Neural cell (in vitro differentiated cells): ENCODE data around the gene ANKS1A. TPM values are rescaled to one million over a fixed set of nuclear protein-coding genes. Genes with fewer than 3 reads are reported as not detected.

Experiments
- H2AFZ ChIP-seq: fragments of 200-600, 300-800 bp; sonication (generic), shearing (Covaris generic); 2 replicates; pipeline ENCODE4 v1.6.0; 2014; ENCODE audit warnings: low read depth, mild to moderate bottlenecking, antibody characterized with exemption, low read length, moderate library complexity
- H3F3A ChIP-seq: fragments of 200-600 bp; shearing (Covaris generic); 2 replicates; pipeline ENCODE4 v1.6.1; 2016; ENCODE audit warnings: mild to moderate bottlenecking, moderate library complexity, mixed read lengths, antibody characterized with exemption, low read length; ENCODE audit not compliant: insufficient read depth, poor library complexity, severe bottlenecking
- H3K27ac ChIP-seq: fragments of 200-600, 300-800 bp; sonication (generic), shearing (Covaris generic); 2 replicates; pipeline ENCODE4 v1.5.1; 2014; ENCODE audit warnings: mild to moderate bottlenecking, low read length, moderate library complexity
- H3K27me3 ChIP-seq: fragments of 300-800, 200-600 bp; sonication (generic), shearing (Covaris generic); 2 replicates; pipeline ENCODE4 v1.6.0; 2014; ENCODE audit warnings: mild to moderate bottlenecking, low read depth, low read length, moderate library complexity; ENCODE audit not compliant: insufficient read depth
- H3K36me3 ChIP-seq: fragments of 300-800, 200-600 bp; sonication (generic), shearing (Covaris generic); 2 replicates; pipeline ENCODE4 v1.5.1; 2014; ENCODE audit warnings: mild to moderate bottlenecking, antibody characterized with exemption, low read length, moderate library complexity; ENCODE audit not compliant: insufficient read depth
- H3K4me2 ChIP-seq: fragments of 300-800, 200-600 bp; sonication (generic), shearing (Covaris generic); 2 replicates; pipeline ENCODE4 v1.6.0; 2014; ENCODE audit warnings: mild to moderate bottlenecking, low read length
- H3K4me3 ChIP-seq: fragments of 300-800, 200-600 bp; sonication (generic), shearing (Covaris generic); 2 replicates; pipeline ENCODE4 v1.5.1; 2014; ENCODE audit warnings: mild to moderate bottlenecking, low read length, moderate library complexity
- H3K79me2 ChIP-seq: fragments of 200-600 bp; shearing (Covaris generic); replicated peaks from 2 replicates; pipeline ENCODE4 v1.6.0; 2014; ENCODE audit warnings: mild to moderate bottlenecking, low read length, moderate library complexity; ENCODE audit not compliant: insufficient read depth
- H3K9ac ChIP-seq: fragments of 300-800, 200-600 bp; sonication (generic), shearing (Covaris generic); 2 replicates; pipeline ENCODE4 v1.6.1; 2016; ENCODE audit warnings: mild to moderate bottlenecking, low read length, mixed read lengths
- H3K9me2 ChIP-seq: fragments of 200-600 bp; shearing (Covaris generic); 2 replicates; pipeline ENCODE4 v1.6.1; 2016; ENCODE audit warnings: mild to moderate bottlenecking, low read length, mixed read lengths; ENCODE audit not compliant: insufficient read depth
- H3K9me3 ChIP-seq: fragments of 200-600, 300-800 bp; sonication (generic), shearing (Covaris generic); 2 replicates; pipeline ENCODE4 v1.6.1; 2016; ENCODE audit warnings: mild to moderate bottlenecking, mixed run types, low read length, moderate library complexity, mixed read lengths
- H4K20me1 ChIP-seq: fragments of 200-600 bp; shearing (Covaris generic); 2 replicates; pipeline ENCODE4 v1.6.1; 2016; ENCODE audit warnings: mild to moderate bottlenecking, mixed run types; ENCODE audit not compliant: insufficient read depth
- EP300 ChIP-seq: fragments of 450-650 bp; conservative IDR thresholded peaks from 2 replicates; pipeline ENCODE4 v1.6.1; 2014; ENCODE audit warnings: antibody characterized with exemption, mild to moderate bottlenecking, moderate library complexity; ENCODE audit not compliant: poor library complexity, severe bottlenecking
- EZH2 ChIP-seq: fragments of 200-600, 300-800 bp; shearing (Covaris generic), sonication (generic); IDR thresholded peaks from 2 replicates; pipeline ENCODE4 v1.6.1; 2014; ENCODE audit warnings: antibody characterized with exemption, low read length, borderline replicate concordance, mild to moderate bottlenecking; ENCODE audit not compliant: insufficient read depth, poor library complexity, severe bottlenecking
- MXI1 ChIP-seq: fragments of 450-650 bp; conservative IDR thresholded peaks from 2 replicates; pipeline ENCODE4 v1.6.1; 2014; ENCODE audit warnings: antibody characterized with exemption, mild to moderate bottlenecking; ENCODE audit not compliant: poor library complexity, severe bottlenecking
- POLR2AphosphoS5 ChIP-seq: IDR thresholded peaks from 2 replicates; pipeline ENCODE4 v1.6.1; 2012
- RAD21 ChIP-seq: fragments of 450-650 bp; conservative IDR thresholded peaks from 2 replicates; pipeline ENCODE4 v1.6.1; 2014; ENCODE audit warnings: antibody characterized with exemption, mild to moderate bottlenecking, moderate library complexity
- REST ChIP-seq: IDR thresholded peaks from 2 replicates; pipeline ENCODE4 v1.6.1; 2012; ENCODE audit warnings: borderline replicate concordance
- SMC3 ChIP-seq: fragments of 450-650 bp; conservative IDR thresholded peaks from 2 replicates; pipeline ENCODE4 v1.6.1; 2014; ENCODE audit warnings: antibody characterized with exemption, mild to moderate bottlenecking, moderate library complexity; ENCODE audit not compliant: poor library complexity
- TAF1 ChIP-seq: IDR thresholded peaks from 2 replicates; pipeline ENCODE4 v1.6.1; 2012; ENCODE audit warnings: low read depth
- polyA plus RNA-seq: library from polyadenylated mRNA; depleted of rRNA; stranded (reverse); fragments of >200 nt; gene quantifications from 2 replicates; pipeline ENCODE4 v1.2.3, GENCODE V29; 2014
- TF ChIP-seq, protein P1 (sequence below): fragments of 450-650 bp; IDR thresholded peaks from 2 replicates; pipeline ENCODE4 v1.5.1; 2014; ENCODE audit warnings: antibody characterized with exemption, mild to moderate bottlenecking, moderate library complexity; ENCODE audit not compliant: poor library complexity, severe bottlenecking

The ANKS1A gene
- polyA plus RNA-seq, 1 donor from 2014 or later, result 22.6 TPM

GRCh38 chr6:35067234-35067633 lies 178.2 kb downstream of the ANKS1A start:
- H3K27ac ChIP-seq, result no peak overlapping the region
- H3K9ac ChIP-seq, result no peak overlapping the region
- TF ChIP-seq EZH2 (no peak), RAD21 (no peak), TAF1 (no peak), REST (no peak), POLR2AphosphoS5 (no peak), MXI1 (no peak), EP300 (no peak)
- TF ChIP-seq, protein P1, sequence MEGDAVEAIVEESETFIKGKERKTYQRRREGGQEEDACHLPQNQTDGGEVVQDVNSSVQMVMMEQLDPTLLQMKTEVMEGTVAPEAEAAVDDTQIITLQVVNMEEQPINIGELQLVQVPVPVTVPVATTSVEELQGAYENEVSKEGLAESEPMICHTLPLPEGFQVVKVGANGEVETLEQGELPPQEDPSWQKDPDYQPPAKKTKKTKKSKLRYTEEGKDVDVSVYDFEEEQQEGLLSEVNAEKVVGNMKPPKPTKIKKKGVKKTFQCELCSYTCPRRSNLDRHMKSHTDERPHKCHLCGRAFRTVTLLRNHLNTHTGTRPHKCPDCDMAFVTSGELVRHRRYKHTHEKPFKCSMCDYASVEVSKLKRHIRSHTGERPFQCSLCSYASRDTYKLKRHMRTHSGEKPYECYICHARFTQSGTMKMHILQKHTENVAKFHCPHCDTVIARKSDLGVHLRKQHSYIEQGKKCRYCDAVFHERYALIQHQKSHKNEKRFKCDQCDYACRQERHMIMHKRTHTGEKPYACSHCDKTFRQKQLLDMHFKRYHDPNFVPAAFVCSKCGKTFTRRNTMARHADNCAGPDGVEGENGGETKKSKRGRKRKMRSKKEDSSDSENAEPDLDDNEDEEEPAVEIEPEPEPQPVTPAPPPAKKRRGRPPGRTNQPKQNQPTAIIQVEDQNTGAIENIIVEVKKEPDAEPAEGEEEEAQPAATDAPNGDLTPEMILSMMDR, result no peak
- no peaks in the 10 kb centered on the region for H3K9me2 ChIP-seq
- no peaks in the 10 kb centered on the region for H3K79me2 ChIP-seq
- no peaks in the 10 kb centered on the region for H3F3A ChIP-seq
- no peak overlapping the region for H3K4me2 ChIP-seq
- H4K20me1 ChIP-seq, result no peaks in the 10 kb centered on the region
- no peaks in the 10 kb centered on the region for H3K9me3 ChIP-seq
- no peaks in the 10 kb centered on the region for H3K36me3 ChIP-seq
- no peak overlapping the region for H2AFZ ChIP-seq
- H3K4me3 ChIP-seq, result no peak overlapping the region
- H3K27me3 ChIP-seq, result no peaks in the 10 kb centered on the region

DNA sequence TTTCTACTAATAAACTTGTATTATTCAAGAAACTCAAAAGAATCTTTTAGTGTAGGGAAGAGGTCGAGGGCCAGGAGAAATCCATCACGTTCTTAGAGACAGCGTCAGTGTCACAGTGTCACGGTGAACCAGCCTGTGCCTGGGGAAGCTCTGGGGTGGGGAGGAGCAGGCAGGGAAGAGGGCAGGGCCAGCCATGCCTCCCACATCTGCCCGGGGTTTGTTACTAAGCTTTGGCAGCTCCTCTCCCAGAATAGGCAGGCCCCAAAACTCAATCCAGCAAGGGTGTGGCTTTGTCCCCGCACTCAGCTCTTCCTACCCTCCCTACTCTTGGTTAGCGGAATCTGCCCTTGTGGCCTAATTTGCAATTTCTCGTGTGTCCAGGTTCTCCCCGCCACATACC lies 179.2 kb downstream of the ANKS1A start:
- no peaks in the 10 kb centered on the region for H3K36me3 ChIP-seq
- H3K4me2 ChIP-seq, result no peak overlapping the region
- no peaks in the 10 kb centered on the region for H3K79me2 ChIP-seq
- TF ChIP-seq SMC3 (no peak), POLR2AphosphoS5 (no peak), MXI1 (no peak)
- TF ChIP-seq, protein P1, result no peak
- no peaks in the 10 kb centered on the region for H4K20me1 ChIP-seq
- no peak overlapping the region for H3K9ac ChIP-seq
- H3K27ac ChIP-seq, result no peak overlapping the region
- H3K9me2 ChIP-seq, result no peaks in the 10 kb centered on the region
- no peaks in the 10 kb centered on the region for H3F3A ChIP-seq
- H3K27me3 ChIP-seq, result no peaks in the 10 kb centered on the region
- no peaks in the 10 kb centered on the region for H3K9me3 ChIP-seq
- no peak overlapping the region for H3K4me3 ChIP-seq
- no peak overlapping the region for H2AFZ ChIP-seq
